H1 (cell line): Measurements from ENCODE around the gene CDK5. TPM values are rescaled to one million over a fixed set of nuclear protein-coding genes. Genes with fewer than 3 reads are reported as not detected.

Experiments
- CTCF ChIA-PET: fragments of 300-600 bp; sonication (Branson Sonifier 250); formaldehyde crosslinking; loops from one replicate; lab custom pipeline; 2021; ENCODE audit not compliant: partially characterized antibody; lab: Charles Lee
- POLR2A ChIA-PET: fragments of 300-600 bp; sonication (Branson Sonifier 250); formaldehyde crosslinking; loops from one replicate; lab custom pipeline; 2021; ENCODE audit warnings: inconsistent platforms; ENCODE audit not compliant: partially characterized antibody; lab: Charles Lee
- DNase-seq, 2 experiments: peaks; one replicate each; pipeline versions ENCODE4 v3.0.0 to v3.0.0-alpha.2; 2010 to 2022; ENCODE audit warnings: low spot score in 2 of 2, low read depth in 1 of 2, mixed read lengths in 1 of 2
- FAIRE-seq: peaks from 2 replicates; lab custom pipeline; 2011; peaks lifted over from hg19 to GRCh38; lab: Jason Lieb, UNC
- H2AFZ ChIP-seq: 2 replicates; pipeline ENCODE4 v1.8.1; 2012; ENCODE audit warnings: low read length, inconsistent platforms
- H2AK5ac ChIP-seq: 2 replicates; pipeline ENCODE4 v1.6.1; 2013; ENCODE audit warnings: low read depth, low read length
- H2BK120ac ChIP-seq: replicated peaks from 2 replicates; pipeline ENCODE3; 2013; ENCODE audit warnings: low read depth, low read length, inconsistent platforms
- H2BK12ac ChIP-seq: 2 replicates; pipeline ENCODE4 v1.6.1; 2013; ENCODE audit warnings: low read depth, low read length
- H2BK15ac ChIP-seq: 2 replicates; pipeline ENCODE4 v1.6.1; 2013; ENCODE audit warnings: low read length
- H2BK20ac ChIP-seq: 2 replicates; pipeline ENCODE4 v1.6.1; 2013; ENCODE audit warnings: low read length
- H2BK5ac ChIP-seq: 2 replicates; pipeline ENCODE4 v1.6.1; 2013; ENCODE audit warnings: low read depth, low read length
- H3K14ac ChIP-seq: 2 replicates; pipeline ENCODE4 v1.6.1; 2013; ENCODE audit warnings: inconsistent platforms; ENCODE audit not compliant: insufficient read length
- H3K18ac ChIP-seq: 2 replicates; pipeline ENCODE4 v1.6.1; 2013; ENCODE audit warnings: low read length; ENCODE audit errors: extremely low read depth
- H3K23ac ChIP-seq: 2 replicates; pipeline ENCODE4 v1.6.1; 2013; ENCODE audit warnings: inconsistent platforms; ENCODE audit not compliant: insufficient read length
- H3K23me2 ChIP-seq: 2 replicates; pipeline ENCODE4 v1.6.1; 2013; ENCODE audit warnings: low read depth, low read length
- H3K27ac ChIP-seq: 2 replicates; pipeline ENCODE4 v1.6.1; 2011; ENCODE audit warnings: low read depth, low read length, inconsistent platforms
- H3K27me3 ChIP-seq, 4 experiments: replicated peaks in 1 of 4; 1 replicate in 1 of 4; 2 replicates in 3 of 4; pipeline versions ENCODE4 v1.6.1 to v1.8.1; 2011 to 2013; ENCODE audit warnings: low read length in 3 of 4, mild to moderate bottlenecking in 3 of 4, inconsistent platforms in 2 of 4, mixed read lengths in 2 of 4, moderate library complexity in 1 of 4; ENCODE audit not compliant: control insufficient read depth in 3 of 4, insufficient read depth in 3 of 4; ENCODE audit errors: extremely low read depth in 1 of 4
- H3K36me3 ChIP-seq, 4 experiments: 2 replicates each; pipeline versions ENCODE4 v1.6.1 to v1.8.1; 2011 to 2013; ENCODE audit warnings: mild to moderate bottlenecking in 4 of 4, low read length in 3 of 4, moderate library complexity in 2 of 4, control low read depth in 1 of 4, inconsistent platforms in 1 of 4; ENCODE audit not compliant: insufficient read depth in 4 of 4, control insufficient read depth in 2 of 4
- H3K4ac ChIP-seq: replicated peaks from 2 replicates; pipeline ENCODE3; 2013; ENCODE audit warnings: low read length, low read depth, mixed read lengths, inconsistent platforms; ENCODE audit not compliant: insufficient read length
- H3K4me1 ChIP-seq, 4 experiments: replicated peaks in 1 of 4; 1 replicate in 1 of 4; 2 replicates in 3 of 4; pipeline versions ENCODE4 v1.6.1 to v1.8.1; 2011 to 2013; ENCODE audit warnings: low read length in 3 of 4, inconsistent platforms in 2 of 4, mixed read lengths in 1 of 4; ENCODE audit not compliant: insufficient read depth in 4 of 4, control insufficient read depth in 3 of 4
- H3K4me2 ChIP-seq, 2 experiments: 2 replicates each; pipeline versions ENCODE4 v1.6.1 to v1.8.1; 2011 to 2013; ENCODE audit warnings: low read depth in 2 of 2, low read length in 2 of 2, control low read depth in 1 of 2, inconsistent platforms in 1 of 2, mild to moderate bottlenecking in 1 of 2; ENCODE audit not compliant: insufficient read depth in 1 of 2
- H3K4me3 ChIP-seq, 4 experiments: fragments of 200-600, 300-600 bp in 1 of 4; sonication (generic), shearing (Covaris generic), sonication (Bioruptor Twin) in 1 of 4; 2 replicates each; pipeline versions ENCODE4 v1.5.1 to v1.8.1; 2011 to 2016; ENCODE audit warnings: low read length in 4 of 4, low read depth in 3 of 4, control low read depth in 2 of 4, inconsistent platforms in 2 of 4, mild to moderate bottlenecking in 2 of 4, mixed read lengths in 1 of 4, moderate library complexity in 1 of 4; ENCODE audit not compliant: insufficient read depth in 2 of 4; ENCODE audit errors: extremely low read depth in 1 of 4
- H3K56ac ChIP-seq: replicated peaks from 2 replicates; pipeline ENCODE3; 2013; ENCODE audit warnings: low read depth, mild to moderate bottlenecking, mixed read lengths, low read length, inconsistent platforms; ENCODE audit not compliant: insufficient read length
- H3K79me1 ChIP-seq: 2 replicates; pipeline ENCODE4 v1.6.1; 2013; ENCODE audit warnings: low read depth, low read length, control low read depth
- H3K79me2 ChIP-seq, 2 experiments: 2 replicates each; pipeline versions ENCODE4 v1.6.1 to v1.8.1; 2012 to 2013; ENCODE audit warnings: low read length in 2 of 2, mild to moderate bottlenecking in 2 of 2, inconsistent platforms in 1 of 2; ENCODE audit not compliant: insufficient read depth in 2 of 2, control insufficient read depth in 1 of 2
- H3K9ac ChIP-seq, 4 experiments: replicated peaks in 1 of 4; 1 replicate in 1 of 4; 2 replicates in 3 of 4; pipeline versions ENCODE4 v1.6.1 to v1.8.1; 2011 to 2013; ENCODE audit warnings: low read depth in 3 of 4, low read length in 3 of 4, control low read depth in 2 of 4, mild to moderate bottlenecking in 2 of 4, moderate library complexity in 2 of 4, inconsistent platforms in 1 of 4; ENCODE audit errors: extremely low read depth in 1 of 4
- H3K9me3 ChIP-seq, 2 experiments: 2 replicates each; pipeline versions ENCODE4 v1.6.1 to v1.8.1; 2012 to 2013; ENCODE audit warnings: mild to moderate bottlenecking in 2 of 2, moderate library complexity in 2 of 2, control low read depth in 1 of 2, inconsistent platforms in 1 of 2, low read depth in 1 of 2, low read length in 1 of 2, mixed read lengths in 1 of 2; ENCODE audit not compliant: insufficient read depth in 2 of 2
- H4K20me1 ChIP-seq, 2 experiments: replicated peaks in 1 of 2; 2 replicates each; pipeline versions ENCODE3 to v1.8.1; 2011 to 2013; ENCODE audit warnings: inconsistent platforms in 2 of 2, low read length in 2 of 2, mild to moderate bottlenecking in 1 of 2; ENCODE audit not compliant: insufficient read depth in 2 of 2, control insufficient read depth in 1 of 2
- H4K5ac ChIP-seq: 2 replicates; pipeline ENCODE4 v1.6.1; 2013; ENCODE audit warnings: low read length, low read depth, mixed read lengths, inconsistent platforms; ENCODE audit not compliant: insufficient read length
- H4K8ac ChIP-seq: 2 replicates; pipeline ENCODE4 v1.8.0; 2013; ENCODE audit warnings: mild to moderate bottlenecking, moderate library complexity, low read length, inconsistent platforms; ENCODE audit not compliant: insufficient read depth; ENCODE audit errors: extremely low read depth
- H4K91ac ChIP-seq: replicated peaks from 2 replicates; pipeline ENCODE3; 2013; ENCODE audit warnings: low read length, mixed read lengths, inconsistent platforms; ENCODE audit not compliant: insufficient read length
- BACH1 ChIP-seq: IDR thresholded peaks from 2 replicates; pipeline ENCODE4 v1.6.1; 2012; ENCODE audit warnings: low read length, improper control_type of control experiment
- CEBPB ChIP-seq: IDR thresholded peaks from 2 replicates; pipeline ENCODE4 v1.6.1; 2012; ENCODE audit warnings: low read depth, low read length
- EZH2 ChIP-seq: fragments of 200-600 bp; sonication (generic); IDR thresholded peaks from 2 replicates; pipeline ENCODE4 v1.7.1; 2012; ENCODE audit warnings: low read depth, mild to moderate bottlenecking, moderate library complexity, low read length, inconsistent platforms; ENCODE audit not compliant: severe bottlenecking
- FOSL1 ChIP-seq: IDR thresholded peaks from 2 replicates; pipeline ENCODE4 v1.6.1; 2011; ENCODE audit warnings: mild to moderate bottlenecking, low read depth, low read length, moderate library complexity; ENCODE audit not compliant: insufficient read depth
- HDAC6 ChIP-seq: IDR thresholded peaks from one replicate; pipeline ENCODE4 v1.7.1; 2012; ENCODE audit warnings: low read depth, mild to moderate bottlenecking, inconsistent platforms, low read length, moderate library complexity
- MAFK ChIP-seq: IDR thresholded peaks from 2 replicates; pipeline ENCODE4 v1.6.1; 2012; ENCODE audit warnings: low read depth, mild to moderate bottlenecking, improper control_type of control experiment, low read length
- NRF1 ChIP-seq: IDR thresholded peaks from 2 replicates; pipeline ENCODE4 v1.6.1; 2011; ENCODE audit warnings: mild to moderate bottlenecking, low read depth, low read length, improper control_type of control experiment
- POLR2AphosphoS5 ChIP-seq: IDR thresholded peaks from 2 replicates; pipeline ENCODE4 v1.6.1; 2011; ENCODE audit warnings: low read depth, low read length
- RBBP5 ChIP-seq: IDR thresholded peaks from 2 replicates; pipeline ENCODE4 v1.7.1; 2012; ENCODE audit warnings: low read depth, mild to moderate bottlenecking, inconsistent platforms, low read length, moderate library complexity, borderline replicate concordance
- SP1 ChIP-seq: IDR thresholded peaks from 2 replicates; pipeline ENCODE4 v1.6.1; 2011; ENCODE audit warnings: low read depth, low read length
- SP2 ChIP-seq: IDR thresholded peaks from 2 replicates; pipeline ENCODE4 v1.6.1; 2012; ENCODE audit warnings: mild to moderate bottlenecking, low read length, inconsistent platforms
- TEAD4 ChIP-seq: IDR thresholded peaks from 2 replicates; pipeline ENCODE4 v1.6.1; 2012; ENCODE audit warnings: low read depth, low read length, inconsistent platforms, mixed read lengths
- WGBS, 2 experiments: shearing (Covaris generic) in 1 of 2; methylation state at CpG; one replicate each; pipeline versions ENCODE4 v1.1.6 to v1.1.7; 2013 to 2015; ENCODE audit warnings: low lambda C conversion rate in 2 of 2, mixed read lengths in 2 of 2, inconsistent platforms in 1 of 2, low coverage in 1 of 2, missing lambda C conversion rate in 1 of 2; ENCODE audit not compliant: insufficient replicate concordance in 2 of 2, insufficient coverage in 1 of 2, insufficient read length in 1 of 2; ENCODE audit errors: extremely low coverage in 1 of 2, missing lambda C conversion rate in 1 of 2; 5-methylcytosine and 5-hydroxymethylcytosine counted together
- polyA plus RNA-seq, 7 experiments: library from polyadenylated mRNA; depleted of rRNA in 3 of 7; stranded (reverse) in 5 of 7; unstranded in 2 of 7; fragments of >200 nt in 5 of 7; fragments of 200-250 nt in 2 of 7; gene quantifications; 1 replicate in 5 of 7; 2 replicates in 1 of 7; 4 replicates in 1 of 7; pipeline versions ENCODE4 v1.2.1 to v1.2.3, GENCODE V29; 2011 to 2013; ENCODE audit warnings: missing spikeins in 2 of 7, mixed read lengths in 2 of 7
- total RNA-seq: library from RNA; stranded (reverse); fragmentation: NEBNext Ultra II Directional; extraction: Animal tissue kit (Norgen Biotek cat#: 25700); gene quantifications from 2 replicates; pipeline ENCODE4 v1.2.1, GENCODE V29; 2021
- TF ChIP-seq, protein P1 (sequence below): IDR thresholded peaks from 2 replicates; pipeline ENCODE4 v1.6.1; 2011; ENCODE audit warnings: low read depth, mild to moderate bottlenecking, low read length; ENCODE audit not compliant: insufficient read depth
- TF ChIP-seq, protein P2 (sequence below): IDR thresholded peaks from 2 replicates; pipeline ENCODE4 v1.6.1; 2012; ENCODE audit warnings: inconsistent platforms

CDK5 gene
- total and polyA plus RNA-seq, 2 of the 8 experiments (the other 6 are each of a cell fraction or from before 2014, with no cell fraction given), result 22.8 to 37.2 TPM

DNA sequence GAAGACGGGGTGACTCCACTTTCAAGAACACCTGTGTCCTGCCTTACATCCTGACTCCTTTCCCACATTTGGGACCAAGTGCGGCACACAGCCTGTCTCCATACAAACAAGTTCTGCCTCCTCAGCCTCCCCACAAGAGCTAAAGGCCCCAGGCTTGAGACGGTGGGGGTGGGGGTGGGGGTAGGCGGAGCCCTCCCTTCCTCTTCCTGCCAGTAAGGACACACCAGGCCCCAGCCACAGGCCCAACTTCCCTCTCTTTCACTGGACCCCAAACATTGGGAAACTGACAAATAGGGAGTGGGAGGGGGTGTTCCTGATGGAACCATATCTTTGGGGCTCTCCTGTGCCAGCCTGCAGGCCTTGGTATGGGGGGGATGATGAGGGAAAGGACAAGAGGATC is 4.6 kb downstream of the CDK5 start:
- no peak overlapping the region for H3K4me2 ChIP-seq
- H3K56ac ChIP-seq, result no peak overlapping the region
- DNase-seq, result no peak
- H3K18ac ChIP-seq, result no peak overlapping the region
- no peak overlapping the region for H4K8ac ChIP-seq
- no peak overlapping the region for H3K23ac ChIP-seq
- peaks cover 0 to 16% of the 10 kb centered on the region in 2 experiments for H4K20me1 ChIP-seq
- H3K9me3 ChIP-seq, result no peaks in the 10 kb centered on the region
- POLR2A ChIA-PET, result interaction anchor here (0.7 to 1.6 kb wide), 2 partner anchors 28 to 50 kb away, joined by 4 read pairs; partner anchors contain the start of gene FASTK
- FAIRE-seq, result no peak
- H3K27ac ChIP-seq, result no peak overlapping the region
- no peak overlapping the region for H3K4me3 ChIP-seq
- no peak overlapping the region for H2BK15ac ChIP-seq
- H2BK5ac ChIP-seq, result no peak overlapping the region
- H3K9ac ChIP-seq, result no peak overlapping the region
- H2BK120ac ChIP-seq, result no peak overlapping the region
- no peak overlapping the region for H4K5ac ChIP-seq
- WGBS, 2 experiments, result 80% methylated on average over 4 of the region's 4 CpGs; no CpG with 5 or more reads in 1 of the 2 experiments
- no peak overlapping the region for H2AK5ac ChIP-seq
- H4K91ac ChIP-seq, result no peak overlapping the region
- no peaks in the 10 kb centered on the region for H3K79me2 ChIP-seq
- no peak overlapping the region for H2AFZ ChIP-seq
- peaks cover 0 to 17% (median 7%) of the 10 kb centered on the region in 4 experiments; a peak in 5 of 7 replicates for H3K4me1 ChIP-seq
- H3K14ac ChIP-seq, result no peak overlapping the region
- no peak overlapping the region for H3K4ac ChIP-seq
- no peak overlapping the region for H2BK12ac ChIP-seq
- no peak overlapping the region for H2BK20ac ChIP-seq
- H3K23me2 ChIP-seq, result peaks cover 11% of the 10 kb centered on the region
- CTCF ChIA-PET, result interaction anchor here (0.7 to 1.6 kb wide), 7 partner anchors 10 to 83 kb away, joined by 3 to 12 read pairs (median 4); no protein-coding TSS in a partner anchor
- H3K27me3 ChIP-seq, result peaks cover 4 to 38% (median 28%) of the 10 kb centered on the region in 4 experiments
- H3K36me3 ChIP-seq, result no peaks in the 10 kb centered on the region
- H3K79me1 ChIP-seq, result no peaks in the 10 kb centered on the region
- TF ChIP-seq, protein P1, sequence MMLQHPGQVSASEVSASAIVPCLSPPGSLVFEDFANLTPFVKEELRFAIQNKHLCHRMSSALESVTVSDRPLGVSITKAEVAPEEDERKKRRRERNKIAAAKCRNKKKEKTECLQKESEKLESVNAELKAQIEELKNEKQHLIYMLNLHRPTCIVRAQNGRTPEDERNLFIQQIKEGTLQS, result no peak
- TF ChIP-seq, protein P2, sequence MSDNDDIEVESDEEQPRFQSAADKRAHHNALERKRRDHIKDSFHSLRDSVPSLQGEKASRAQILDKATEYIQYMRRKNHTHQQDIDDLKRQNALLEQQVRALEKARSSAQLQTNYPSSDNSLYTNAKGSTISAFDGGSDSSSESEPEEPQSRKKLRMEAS, result no peak
- TF ChIP-seq EZH2, result no peak
- no peak for TF ChIP-seq MAFK
- no peak for TF ChIP-seq POLR2AphosphoS5
- no peak for TF ChIP-seq HDAC6
- TF ChIP-seq NRF1, result no peak
- no peak for TF ChIP-seq CEBPB
- no peak for TF ChIP-seq SP1
- no peak for TF ChIP-seq RBBP5
- no peak for TF ChIP-seq SP2
- no peak for TF ChIP-seq FOSL1
- TF ChIP-seq BACH1, result no peak
- no peak for TF ChIP-seq TEAD4
